Lower leg skin (tissue), 4 donors: ENCODE data around the gene KRT81. TPM values are rescaled to one million over a fixed set of nuclear protein-coding genes. Genes with fewer than 3 reads are reported as not detected.

Experiments used
- DNase-seq, 2 donors: peaks; one replicate each; pipeline ENCODE4 v3.0.0-alpha.2; 2019; ENCODE audit warnings: low spot score in 2 of 2
- H3K4me3 ChIP-seq: fragments of 200-600 bp; sonication (generic); 2 replicates; pipeline ENCODE4 v1.5.1; 2017; ENCODE audit warnings: mild to moderate bottlenecking, low read depth; ENCODE audit not compliant: poor library complexity, severe bottlenecking
- POLR2A ChIP-seq, 2 donors: fragments of 450-650 bp; IDR thresholded peaks; one replicate each; pipeline ENCODE4 v1.6.1; 2016 to 2017; ENCODE audit warnings: antibody characterized with exemption in 2 of 2, mild to moderate bottlenecking in 1 of 2, moderate library complexity in 1 of 2
- WGBS, 2 donors: methylation state at CpG; one replicate each; pipeline ENCODE4 v1.1.5; 2018; 5-methylcytosine and 5-hydroxymethylcytosine counted together
- intact Hi-C: fragments of 100-400 bp; cut with DNase I; formaldehyde crosslinking; loops from one replicate; pipeline ENCODE4 v1.15.0; 2023; ENCODE audit warnings: low total_unique reads
- total RNA-seq, 4 donors: library from RNA; depleted of rRNA; stranded (reverse); fragments of >200 nt; gene quantifications; one replicate each; pipeline ENCODE4 v1.1.0, GENCODE V29; 2016
- TF ChIP-seq, protein P1 (sequence below), 3 donors: fragments of 450-650 bp; IDR thresholded peaks; one replicate each; pipeline ENCODE4 v1.5.1; 2016; ENCODE audit warnings: antibody characterized with exemption in 3 of 3, mild to moderate bottlenecking in 3 of 3, moderate library complexity in 2 of 3

KRT81 gene
- total RNA-seq, 4 donors from 2014 or later = 0.37 to 204 (median 10.6) TPM; not detected in 1

DNA sequence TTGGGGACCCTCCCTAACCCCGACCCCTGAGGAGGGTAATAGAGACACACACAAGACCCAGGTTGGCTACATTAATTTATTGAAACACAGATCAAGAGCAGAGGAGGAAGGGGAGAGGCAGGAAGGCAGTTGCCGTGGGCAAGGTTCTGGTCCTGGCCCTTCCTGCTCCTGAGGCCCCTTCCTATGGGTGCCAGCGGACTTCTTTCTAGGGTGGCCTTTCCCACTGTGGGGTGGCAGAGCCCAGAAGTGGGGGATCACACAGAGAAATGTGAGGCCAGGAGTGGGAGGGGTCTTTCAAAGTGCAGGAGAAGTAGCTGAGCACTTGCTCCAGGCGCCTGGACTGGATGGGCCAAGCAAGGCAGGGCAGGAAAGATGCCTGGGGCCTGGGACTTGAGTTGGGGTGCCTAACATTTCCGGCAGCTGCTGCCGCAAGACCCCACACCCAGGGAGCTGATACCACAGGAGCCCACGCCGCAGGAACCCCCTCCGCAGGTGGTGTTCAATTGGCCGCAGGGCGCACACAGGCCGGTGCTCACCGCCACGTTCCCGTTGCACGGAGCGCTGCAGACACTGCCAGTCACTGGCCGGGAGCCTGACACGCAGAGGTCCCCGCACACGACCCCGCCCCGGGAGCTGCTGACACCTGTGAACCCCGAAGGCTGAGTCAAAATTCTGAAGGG, 5.3 kb downstream of the KRT81 start:
- intact Hi-C loops = no loop called here
- 84 to 86% methylated on average over 23 of the region's 24 CpGs for WGBS, 2 donors
- DNase-seq = peak in 1 of 2 donors; percentile 71

DNA sequence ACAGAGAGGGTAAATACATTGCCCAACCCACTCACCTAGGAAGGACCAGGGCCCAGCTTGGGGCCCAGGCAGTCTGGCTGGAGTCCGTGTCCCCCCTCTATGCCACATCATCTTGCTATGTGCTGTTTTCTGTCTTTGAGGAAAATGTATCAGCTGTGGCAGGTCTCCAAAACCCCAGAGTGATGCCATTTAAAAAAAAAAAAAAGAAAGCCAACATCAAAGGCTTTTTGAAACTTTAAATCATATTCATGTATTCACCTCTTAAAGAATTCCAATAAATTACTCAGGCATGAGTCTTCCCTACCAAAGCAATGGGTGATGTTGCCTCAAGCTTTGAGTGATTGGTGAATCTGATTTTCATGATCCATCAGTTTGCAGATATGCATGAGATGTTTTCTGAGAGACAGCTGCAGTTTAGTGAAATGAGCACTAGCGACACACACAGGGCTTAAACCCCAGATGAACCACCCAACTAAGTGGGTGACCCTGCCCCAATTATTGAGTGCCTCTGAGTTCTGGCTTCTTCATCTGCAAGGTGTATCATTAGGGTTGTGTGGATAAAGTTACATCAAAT, 6.1 kb downstream of the KRT81 start:
- 93 to 96% methylated on average over 2 of the region's 2 CpGs for WGBS, 2 donors
- no peak overlapping the region for H3K4me3 ChIP-seq
- peak in 1 of 2 donors; percentile 29 for DNase-seq
- TF ChIP-seq, protein P1, sequence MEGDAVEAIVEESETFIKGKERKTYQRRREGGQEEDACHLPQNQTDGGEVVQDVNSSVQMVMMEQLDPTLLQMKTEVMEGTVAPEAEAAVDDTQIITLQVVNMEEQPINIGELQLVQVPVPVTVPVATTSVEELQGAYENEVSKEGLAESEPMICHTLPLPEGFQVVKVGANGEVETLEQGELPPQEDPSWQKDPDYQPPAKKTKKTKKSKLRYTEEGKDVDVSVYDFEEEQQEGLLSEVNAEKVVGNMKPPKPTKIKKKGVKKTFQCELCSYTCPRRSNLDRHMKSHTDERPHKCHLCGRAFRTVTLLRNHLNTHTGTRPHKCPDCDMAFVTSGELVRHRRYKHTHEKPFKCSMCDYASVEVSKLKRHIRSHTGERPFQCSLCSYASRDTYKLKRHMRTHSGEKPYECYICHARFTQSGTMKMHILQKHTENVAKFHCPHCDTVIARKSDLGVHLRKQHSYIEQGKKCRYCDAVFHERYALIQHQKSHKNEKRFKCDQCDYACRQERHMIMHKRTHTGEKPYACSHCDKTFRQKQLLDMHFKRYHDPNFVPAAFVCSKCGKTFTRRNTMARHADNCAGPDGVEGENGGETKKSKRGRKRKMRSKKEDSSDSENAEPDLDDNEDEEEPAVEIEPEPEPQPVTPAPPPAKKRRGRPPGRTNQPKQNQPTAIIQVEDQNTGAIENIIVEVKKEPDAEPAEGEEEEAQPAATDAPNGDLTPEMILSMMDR (IDR thresholded peaks at IDR 0.05) = no peak
- no peak for TF ChIP-seq POLR2A (IDR thresholded peaks at IDR 0.05)
- intact Hi-C loops = no loop called here

More for the DNA sequence above, 5.3 kb downstream of the KRT81 start:
- no peak overlapping the region for H3K4me3 ChIP-seq
- TF ChIP-seq POLR2A (IDR thresholded peaks at IDR 0.05) = no peak

DNA sequence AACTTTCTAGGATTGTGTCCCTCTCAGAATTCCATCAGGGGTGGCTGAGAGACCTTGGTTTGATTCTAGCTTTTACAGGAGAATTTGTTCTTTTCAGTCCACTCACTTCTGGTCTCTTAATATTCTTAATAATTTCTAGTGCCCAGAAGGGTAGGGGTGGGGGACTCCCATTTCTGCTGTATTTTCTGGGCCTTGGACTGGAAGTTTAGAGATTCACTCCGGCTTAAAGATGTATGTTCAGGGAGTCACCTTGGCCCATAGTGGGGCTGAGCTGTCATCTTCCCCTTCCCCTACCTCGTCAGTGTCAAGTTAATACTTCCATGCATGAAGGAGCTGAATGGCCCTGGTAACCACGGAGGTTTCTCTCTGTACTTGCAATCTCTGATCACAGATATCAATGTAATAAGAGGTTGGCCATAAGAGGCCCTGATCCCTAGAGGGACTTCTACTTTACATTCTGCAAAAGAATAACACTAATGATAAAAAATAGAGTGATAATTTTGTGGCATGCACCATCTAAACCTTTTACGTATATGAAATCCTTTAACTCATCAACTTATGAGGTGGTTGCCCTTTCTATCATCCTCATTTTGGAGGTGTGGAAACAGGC, 6.7 kb downstream of the KRT81 start:
- H3K4me3 ChIP-seq = no peak overlapping the region
- intact Hi-C loops = no loop called here
- 69 to 91% methylated on average over 4 of the region's 4 CpGs for WGBS, 2 donors
- DNase-seq = no peak
- no peak for TF ChIP-seq POLR2A (IDR thresholded peaks at IDR 0.05)
- TF ChIP-seq, protein P1 (IDR thresholded peaks at IDR 0.05) = no peak

DNA sequence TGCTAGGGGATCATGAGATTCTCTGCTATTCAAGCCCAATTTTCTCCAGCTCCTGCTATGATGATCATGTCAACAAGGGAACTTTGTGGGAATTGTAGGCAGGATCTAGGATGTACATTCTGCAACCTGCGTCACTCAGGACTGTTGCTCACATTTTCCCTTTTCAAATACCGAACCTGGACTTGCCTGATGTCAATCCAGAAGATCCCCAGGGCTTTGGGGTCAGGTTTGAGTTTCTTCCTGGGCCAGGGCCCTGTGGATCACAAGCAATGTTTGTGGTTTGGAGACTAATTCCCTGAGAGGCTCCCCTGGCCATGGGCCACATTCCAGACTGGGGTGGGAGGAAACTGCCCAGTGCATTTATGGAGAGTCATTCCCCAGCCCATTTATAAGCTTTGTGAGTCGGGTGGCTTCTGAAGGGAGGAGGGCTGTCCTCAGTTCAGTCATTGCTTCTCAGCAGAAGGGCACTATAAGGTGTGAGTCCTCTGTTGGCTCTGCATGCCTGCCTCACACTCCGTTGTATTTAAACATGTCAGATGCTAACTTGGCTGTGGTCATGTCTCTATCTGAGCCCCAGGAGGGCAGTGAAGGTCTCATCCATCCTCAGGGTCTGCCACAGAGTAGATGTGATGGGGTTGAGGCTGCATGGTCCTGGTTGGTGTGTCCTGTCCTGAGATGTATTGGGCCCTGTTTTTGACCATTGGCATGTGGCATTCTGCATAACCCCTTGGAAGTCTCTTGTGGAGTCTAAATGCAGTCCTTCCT, 10.4 kb downstream of the KRT81 start:
- 44 to 57% methylated on average over 3 to 4 of the region's 4 CpGs for WGBS, 2 donors
- peak; percentile 46 to 95 for DNase-seq
- no peak for TF ChIP-seq POLR2A (IDR thresholded peaks at IDR 0.05)
- TF ChIP-seq, protein P1 (IDR thresholded peaks at IDR 0.05) = no peak
- H3K4me3 ChIP-seq = no peak overlapping the region
- intact Hi-C loops = no loop called here

DNA sequence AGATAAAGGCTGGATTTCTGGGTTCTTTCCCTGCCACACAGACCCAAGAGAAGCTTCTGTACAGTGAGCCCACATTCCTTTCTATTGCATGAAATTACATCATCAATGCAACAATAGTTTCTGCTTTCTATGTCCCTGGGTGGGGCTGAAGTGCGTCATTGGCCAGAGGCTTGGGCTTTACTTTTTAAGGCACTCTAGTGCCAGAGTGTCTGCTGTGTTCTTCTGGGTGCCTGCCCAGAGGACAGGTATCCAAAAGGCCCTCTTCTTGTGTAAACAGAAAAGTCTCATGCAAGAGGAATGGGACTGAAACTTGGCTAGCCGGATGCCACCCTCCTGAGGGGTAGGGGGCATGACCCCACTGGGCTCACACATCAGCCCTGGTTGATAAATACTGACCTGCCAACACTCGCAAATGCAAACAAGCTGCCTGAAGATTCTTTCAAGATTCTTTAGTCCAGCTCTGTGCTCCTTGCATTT, 11.0 kb downstream of the KRT81 start:
- TF ChIP-seq, protein P1 (IDR thresholded peaks at IDR 0.05) = no peak
- no peak for TF ChIP-seq POLR2A (IDR thresholded peaks at IDR 0.05)
- DNase-seq = peak; percentile 64 to 91
- H3K4me3 ChIP-seq = no peak overlapping the region
- intact Hi-C loops = no loop called here
- WGBS, 2 donors = 32 to 36% methylated on average over 3 of the region's 3 CpGs
